ENCODE measurements around the gene FAM107A. TPM values are rescaled to one million over a fixed set of nuclear protein-coding genes. Genes with fewer than 3 reads are reported as not detected.

Gene FAM107A
- polyA plus RNA-seq, 1 donor (not counting 4 experiments of a cell fraction or from before 2014, with no cell fraction given) = not detected

- no peaks in the 10 kb centered on the region for H3K9me3 ChIP-seq (ENCODE audit: control insufficient read depth, low read depth, low read length)
- H4K20me1 ChIP-seq (ENCODE audit: control insufficient read depth, extremely low read depth, insufficient read depth, low read length) = no peaks in the 10 kb centered on the region
- H3K27ac ChIP-seq (ENCODE audit: control insufficient read depth, insufficient read depth, low read length) = no peak overlapping the region
- H3K4me3 ChIP-seq (ENCODE audit: control insufficient read depth in 2 of 3, extremely low read depth in 1 of 3, insufficient read depth in 2 of 3, low read depth in 1 of 3, low read length in 3 of 3) = no peak overlapping the region
- no peak for TF ChIP-seq EZH2 (IDR thresholded peaks at IDR 0.05; ENCODE audit: low read length)
- no peak for TF ChIP-seq CTCF (optimal IDR thresholded peaks at IDR 0.05 in 1 of 3, IDR thresholded peaks at IDR 0.05 in 1 of 3, conservative IDR thresholded peaks at IDR 0.05 in 1 of 3; ENCODE audit: extremely low read depth in 1 of 3, insufficient read depth in 2 of 3, low read length in 3 of 3)
- H3K4me1 ChIP-seq (ENCODE audit: control insufficient read depth, extremely low read depth, insufficient read depth, low read length) = peaks cover 15% of the 10 kb centered on the region
- DNase-seq (ENCODE audit: low read depth, low spot score) (no peak), FAIRE-seq (no peak)
- no peak overlapping the region for H3K9ac ChIP-seq (ENCODE audit: control insufficient read depth, extremely low read depth, insufficient read depth, low read length)
- no peaks in the 10 kb centered on the region for H3K79me2 ChIP-seq (ENCODE audit: control insufficient read depth, insufficient read depth, low read length)
- no peaks in the 10 kb centered on the region for H3K9me1 ChIP-seq (ENCODE audit: control insufficient read depth, extremely low read depth, insufficient read depth, low read length)
- no peaks in the 10 kb centered on the region for H3K36me3 ChIP-seq (ENCODE audit: control insufficient read depth in 2 of 2, extremely low read depth in 1 of 2, insufficient read depth in 2 of 2, low read length in 2 of 2)
- no peak overlapping the region for H3K4me2 ChIP-seq (ENCODE audit: control insufficient read depth, extremely low read depth, insufficient read depth, low read depth, low read length)
- dilution Hi-C loops (cut with MboI; ENCODE audit: extremely low pct_ligation_motif_present, low sequenced_read_pairs) = no loop called here
- no peaks in the 10 kb centered on the region for H3K27me3 ChIP-seq (ENCODE audit: control insufficient read depth, extremely low read depth, insufficient read depth, low read length)
- H2AFZ ChIP-seq (ENCODE audit: control insufficient read depth, low read length) = no peak overlapping the region
Observed at GRCh38 chr3:58531555-58531954, 45.6 kb downstream of the FAM107A start.

- dilution Hi-C loops (cut with MboI; ENCODE audit: extremely low pct_ligation_motif_present, low sequenced_read_pairs) = no loop called here
- peaks cover 22% of the 10 kb centered on the region for H3K4me1 ChIP-seq (ENCODE audit: control insufficient read depth, extremely low read depth, insufficient read depth, low read length)
- DNase-seq (ENCODE audit: low read depth, low spot score) = no peak
- no peak overlapping the region for H3K9ac ChIP-seq (ENCODE audit: control insufficient read depth, extremely low read depth, insufficient read depth, low read length)
- H3K27ac ChIP-seq (ENCODE audit: control insufficient read depth, insufficient read depth, low read length) = no peak overlapping the region
- no peaks in the 10 kb centered on the region for H3K9me3 ChIP-seq (ENCODE audit: control insufficient read depth, low read depth, low read length)
- H2AFZ ChIP-seq (ENCODE audit: control insufficient read depth, low read length) = no peak overlapping the region
- H3K4me3 ChIP-seq (ENCODE audit: control insufficient read depth in 2 of 3, extremely low read depth in 1 of 3, insufficient read depth in 2 of 3, low read depth in 1 of 3, low read length in 3 of 3) = no peak overlapping the region
- H3K36me3 ChIP-seq (ENCODE audit: control insufficient read depth in 2 of 2, extremely low read depth in 1 of 2, insufficient read depth in 2 of 2, low read length in 2 of 2) = no peaks in the 10 kb centered on the region
- H4K20me1 ChIP-seq (ENCODE audit: control insufficient read depth, extremely low read depth, insufficient read depth, low read length) = no peaks in the 10 kb centered on the region
- H3K9me1 ChIP-seq (ENCODE audit: control insufficient read depth, extremely low read depth, insufficient read depth, low read length) = no peaks in the 10 kb centered on the region
- no peaks in the 10 kb centered on the region for H3K27me3 ChIP-seq (ENCODE audit: control insufficient read depth, extremely low read depth, insufficient read depth, low read length)
- H3K79me2 ChIP-seq (ENCODE audit: control insufficient read depth, insufficient read depth, low read length) = no peaks in the 10 kb centered on the region
- H3K4me2 ChIP-seq (ENCODE audit: control insufficient read depth, extremely low read depth, insufficient read depth, low read depth, low read length) = no peak overlapping the region
- FAIRE-seq = no peak
- no peak for TF ChIP-seq EZH2 (IDR thresholded peaks at IDR 0.05; ENCODE audit: low read length)
- TF ChIP-seq CTCF (optimal IDR thresholded peaks at IDR 0.05 in 1 of 3, IDR thresholded peaks at IDR 0.05 in 1 of 3, conservative IDR thresholded peaks at IDR 0.05 in 1 of 3; ENCODE audit: extremely low read depth in 1 of 3, insufficient read depth in 2 of 3, low read length in 3 of 3) = no peak
Observed at GRCh38 chr3:58530354-58530865, 46.8 kb downstream of the FAM107A start.
